HEK293 (cell line): ENCODE results near the gene CEACAM4.

Experiments
- CTCF ChIA-PET: fragments of 350-600 bp; formaldehyde crosslinking; extraction: SDS; loops from one replicate; lab custom pipeline; 2021; ENCODE audit warnings: antibody characterized with exemption; lab: Yijun Ruan, JAX
- POLR2A ChIA-PET: fragments of 300-600 bp; formaldehyde crosslinking; extraction: SDS; loops from one replicate; lab custom pipeline; 2020; ENCODE audit warnings: antibody characterized with exemption, inconsistent platforms; lab: Yijun Ruan, JAX
- H3K27ac ChIP-seq: fragments of 200-500 bp; sonication (Bioruptor generic); 2 replicates; pipeline ENCODE4 v1.5.1; 2014; ENCODE audit warnings: low read depth, low read length, control low read depth, inconsistent platforms; ENCODE audit errors: extremely low read depth
- H3K36me3 ChIP-seq, 2 experiments: fragments of 200-500 bp in 1 of 2; sonication (Bioruptor generic) in 1 of 2; 1 replicate in 1 of 2; 2 replicates in 1 of 2; pipeline ENCODE4 v1.5.1; 2014 to 2017; ENCODE audit warnings: inconsistent platforms in 2 of 2, low read length in 2 of 2; ENCODE audit not compliant: control insufficient read depth in 2 of 2, insufficient read depth in 1 of 2
- H3K4me1 ChIP-seq: fragments of 200-500 bp; sonication (Bioruptor generic); 2 replicates; pipeline ENCODE4 v1.5.1; 2014; ENCODE audit warnings: mild to moderate bottlenecking, low read length, inconsistent platforms; ENCODE audit not compliant: control insufficient read depth, insufficient read depth
- H3K4me3 ChIP-seq: 2 replicates; pipeline ENCODE4 v1.5.1; 2011; ENCODE audit warnings: low read depth, mild to moderate bottlenecking, control low read depth, low read length, moderate library complexity
- H3K9me3 ChIP-seq: fragments of 200-500 bp; sonication (Bioruptor generic); 2 replicates; pipeline ENCODE4 v1.5.1; 2014; ENCODE audit warnings: low read depth, low read length, inconsistent platforms; ENCODE audit not compliant: control insufficient read depth, insufficient read depth
- AEBP2 ChIP-seq: fragments of 450-650 bp; formaldehyde crosslinking; IDR thresholded peaks from 2 replicates; pipeline ENCODE4 v1.5.1; 2016; ENCODE audit warnings: missing biosample characterization, missing genetic modification characterization, borderline replicate concordance
- CTCF ChIP-seq: fragments of 450-650 bp; formaldehyde crosslinking; IDR thresholded peaks from 2 replicates; pipeline ENCODE4 v1.5.1; 2016; ENCODE audit warnings: missing biosample characterization, missing genetic modification characterization
- ELK4 ChIP-seq: IDR thresholded peaks from 2 replicates; pipeline ENCODE4 v1.6.1; 2011; ENCODE audit warnings: mild to moderate bottlenecking, low read depth, low read length, borderline replicate concordance
- GLI2 ChIP-seq: fragments of 450-650 bp; formaldehyde crosslinking; IDR thresholded peaks from 2 replicates; pipeline ENCODE4; 2017; ENCODE audit warnings: missing biosample characterization, missing genetic modification characterization, low read depth, borderline replicate concordance
- HIC1 ChIP-seq: fragments of 450-650 bp; formaldehyde crosslinking; IDR thresholded peaks from 2 replicates; pipeline ENCODE4 v1.5.1; 2016; ENCODE audit warnings: missing biosample characterization, missing genetic modification characterization
- PRDM4 ChIP-seq: fragments of 450-650 bp; formaldehyde crosslinking; IDR thresholded peaks from 2 replicates; pipeline ENCODE4 v1.5.1; 2017; ENCODE audit warnings: missing biosample characterization, missing genetic modification characterization
- SP3 ChIP-seq: fragments of 450-650 bp; formaldehyde crosslinking; IDR thresholded peaks from 2 replicates; pipeline ENCODE4 v1.5.1; 2016; ENCODE audit warnings: missing biosample characterization, missing genetic modification characterization
- ZBTB49 ChIP-seq: fragments of 450-650 bp; formaldehyde crosslinking; IDR thresholded peaks from 2 replicates; pipeline ENCODE4 v1.5.1; 2016; ENCODE audit warnings: missing biosample characterization, missing genetic modification characterization, low read depth
- ZBTB6 ChIP-seq: fragments of 450-650 bp; formaldehyde crosslinking; IDR thresholded peaks from 2 replicates; pipeline ENCODE4 v1.5.1; 2017; ENCODE audit warnings: missing biosample characterization, missing genetic modification characterization
- ZFP69B ChIP-seq: fragments of 450-650 bp; formaldehyde crosslinking; IDR thresholded peaks from 2 replicates; pipeline ENCODE4 v1.5.1; 2016; ENCODE audit warnings: missing biosample characterization, missing genetic modification characterization
- ZNF571 ChIP-seq: fragments of 450-650 bp; formaldehyde crosslinking; IDR thresholded peaks from 2 replicates; pipeline ENCODE4 v1.5.0; 2017; ENCODE audit warnings: missing biosample characterization, missing genetic modification characterization

Gene CEACAM4

GRCh38 chr19:41584931-41585330, 41.9 kb downstream of the CEACAM4 start:
- CTCF ChIA-PET = interaction anchor here (0.5 to 6.9 kb wide), 4 partner anchors 13 to 122 kb away, joined by 3 to 38 read pairs (median 4); no protein-coding TSS in a partner anchor
- Histone ChIP-seq H3K4me1 (no peaks in the 10 kb centered on the region), H3K27ac (no peak overlapping the region), H3K9me3 (no peaks in the 10 kb centered on the region), H3K4me3 (no peak overlapping the region), H3K36me3 (no peaks in the 10 kb centered on the region)
- POLR2A ChIA-PET = no interaction called here
- TF ChIP-seq ZBTB6 (no peak), AEBP2 (tag by site-specific recombination) (no peak), ZFP69B (tag by site-specific recombination) (no peak), SP3 (tag by site-specific recombination) (no peak), ELK4 (no peak), ZBTB49 (tag by site-specific recombination) (no peak), ZNF571 (no peak), PRDM4 (no peak), HIC1 (tag by site-specific recombination) (no peak), CTCF (tag by site-specific recombination) (no peak), GLI2 (tag by site-specific recombination) (no peak)
